H1 (cell line): ENCODE data around the gene FBXW5. TPM values are rescaled to one million over a fixed set of nuclear protein-coding genes. Genes with fewer than 3 reads are reported as not detected.

Experiments
- CTCF ChIA-PET: fragments of 300-600 bp; sonication (Branson Sonifier 250); formaldehyde crosslinking; loops from one replicate; lab custom pipeline; 2021; ENCODE audit not compliant: partially characterized antibody; lab: Charles Lee
- POLR2A ChIA-PET: fragments of 300-600 bp; sonication (Branson Sonifier 250); formaldehyde crosslinking; loops from one replicate; lab custom pipeline; 2021; ENCODE audit warnings: inconsistent platforms; ENCODE audit not compliant: partially characterized antibody; lab: Charles Lee
- DNase-seq, 2 experiments: peaks; one replicate each; pipeline versions ENCODE4 v3.0.0 to v3.0.0-alpha.2; 2010 to 2022; ENCODE audit warnings: low spot score in 2 of 2, low read depth in 1 of 2, mixed read lengths in 1 of 2
- FAIRE-seq: peaks from 2 replicates; lab custom pipeline; 2011; peaks lifted over from hg19 to GRCh38; lab: Jason Lieb, UNC
- H2AFZ ChIP-seq: 2 replicates; pipeline ENCODE4 v1.8.1; 2012; ENCODE audit warnings: low read length, inconsistent platforms
- H2AK5ac ChIP-seq: 2 replicates; pipeline ENCODE4 v1.6.1; 2013; ENCODE audit warnings: low read depth, low read length
- H2BK120ac ChIP-seq: replicated peaks from 2 replicates; pipeline ENCODE3; 2013; ENCODE audit warnings: low read depth, low read length, inconsistent platforms
- H2BK12ac ChIP-seq: 2 replicates; pipeline ENCODE4 v1.6.1; 2013; ENCODE audit warnings: low read depth, low read length
- H2BK15ac ChIP-seq: 2 replicates; pipeline ENCODE4 v1.6.1; 2013; ENCODE audit warnings: low read length
- H2BK20ac ChIP-seq: 2 replicates; pipeline ENCODE4 v1.6.1; 2013; ENCODE audit warnings: low read length
- H2BK5ac ChIP-seq: 2 replicates; pipeline ENCODE4 v1.6.1; 2013; ENCODE audit warnings: low read depth, low read length
- H3K14ac ChIP-seq: 2 replicates; pipeline ENCODE4 v1.6.1; 2013; ENCODE audit warnings: inconsistent platforms; ENCODE audit not compliant: insufficient read length
- H3K18ac ChIP-seq: 2 replicates; pipeline ENCODE4 v1.6.1; 2013; ENCODE audit warnings: low read length; ENCODE audit errors: extremely low read depth
- H3K23ac ChIP-seq: 2 replicates; pipeline ENCODE4 v1.6.1; 2013; ENCODE audit warnings: inconsistent platforms; ENCODE audit not compliant: insufficient read length
- H3K23me2 ChIP-seq: 2 replicates; pipeline ENCODE4 v1.6.1; 2013; ENCODE audit warnings: low read depth, low read length
- H3K27ac ChIP-seq: 2 replicates; pipeline ENCODE4 v1.6.1; 2011; ENCODE audit warnings: low read depth, low read length, inconsistent platforms
- H3K27me3 ChIP-seq, 4 experiments: replicated peaks in 1 of 4; 1 replicate in 1 of 4; 2 replicates in 3 of 4; pipeline versions ENCODE4 v1.6.1 to v1.8.1; 2011 to 2013; ENCODE audit warnings: low read length in 3 of 4, mild to moderate bottlenecking in 3 of 4, inconsistent platforms in 2 of 4, mixed read lengths in 2 of 4, moderate library complexity in 1 of 4; ENCODE audit not compliant: control insufficient read depth in 3 of 4, insufficient read depth in 3 of 4; ENCODE audit errors: extremely low read depth in 1 of 4
- H3K36me3 ChIP-seq, 4 experiments: 2 replicates each; pipeline versions ENCODE4 v1.6.1 to v1.8.1; 2011 to 2013; ENCODE audit warnings: mild to moderate bottlenecking in 4 of 4, low read length in 3 of 4, moderate library complexity in 2 of 4, control low read depth in 1 of 4, inconsistent platforms in 1 of 4; ENCODE audit not compliant: insufficient read depth in 4 of 4, control insufficient read depth in 2 of 4
- H3K4ac ChIP-seq: replicated peaks from 2 replicates; pipeline ENCODE3; 2013; ENCODE audit warnings: low read length, low read depth, mixed read lengths, inconsistent platforms; ENCODE audit not compliant: insufficient read length
- H3K4me1 ChIP-seq, 4 experiments: replicated peaks in 1 of 4; 1 replicate in 1 of 4; 2 replicates in 3 of 4; pipeline versions ENCODE4 v1.6.1 to v1.8.1; 2011 to 2013; ENCODE audit warnings: low read length in 3 of 4, inconsistent platforms in 2 of 4, mixed read lengths in 1 of 4; ENCODE audit not compliant: insufficient read depth in 4 of 4, control insufficient read depth in 3 of 4
- H3K4me2 ChIP-seq, 2 experiments: 2 replicates each; pipeline versions ENCODE4 v1.6.1 to v1.8.1; 2011 to 2013; ENCODE audit warnings: low read depth in 2 of 2, low read length in 2 of 2, control low read depth in 1 of 2, inconsistent platforms in 1 of 2, mild to moderate bottlenecking in 1 of 2; ENCODE audit not compliant: insufficient read depth in 1 of 2
- H3K4me3 ChIP-seq, 4 experiments: fragments of 200-600, 300-600 bp in 1 of 4; sonication (generic), shearing (Covaris generic), sonication (Bioruptor Twin) in 1 of 4; 2 replicates each; pipeline versions ENCODE4 v1.5.1 to v1.8.1; 2011 to 2016; ENCODE audit warnings: low read length in 4 of 4, low read depth in 3 of 4, control low read depth in 2 of 4, inconsistent platforms in 2 of 4, mild to moderate bottlenecking in 2 of 4, mixed read lengths in 1 of 4, moderate library complexity in 1 of 4; ENCODE audit not compliant: insufficient read depth in 2 of 4; ENCODE audit errors: extremely low read depth in 1 of 4
- H3K56ac ChIP-seq: replicated peaks from 2 replicates; pipeline ENCODE3; 2013; ENCODE audit warnings: low read depth, mild to moderate bottlenecking, mixed read lengths, low read length, inconsistent platforms; ENCODE audit not compliant: insufficient read length
- H3K79me1 ChIP-seq: 2 replicates; pipeline ENCODE4 v1.6.1; 2013; ENCODE audit warnings: low read depth, low read length, control low read depth
- H3K79me2 ChIP-seq, 2 experiments: 2 replicates each; pipeline versions ENCODE4 v1.6.1 to v1.8.1; 2012 to 2013; ENCODE audit warnings: low read length in 2 of 2, mild to moderate bottlenecking in 2 of 2, inconsistent platforms in 1 of 2; ENCODE audit not compliant: insufficient read depth in 2 of 2, control insufficient read depth in 1 of 2
- H3K9ac ChIP-seq, 4 experiments: replicated peaks in 1 of 4; 1 replicate in 1 of 4; 2 replicates in 3 of 4; pipeline versions ENCODE4 v1.6.1 to v1.8.1; 2011 to 2013; ENCODE audit warnings: low read depth in 3 of 4, low read length in 3 of 4, control low read depth in 2 of 4, mild to moderate bottlenecking in 2 of 4, moderate library complexity in 2 of 4, inconsistent platforms in 1 of 4; ENCODE audit errors: extremely low read depth in 1 of 4
- H3K9me3 ChIP-seq, 2 experiments: 2 replicates each; pipeline versions ENCODE4 v1.6.1 to v1.8.1; 2012 to 2013; ENCODE audit warnings: mild to moderate bottlenecking in 2 of 2, moderate library complexity in 2 of 2, control low read depth in 1 of 2, inconsistent platforms in 1 of 2, low read depth in 1 of 2, low read length in 1 of 2, mixed read lengths in 1 of 2; ENCODE audit not compliant: insufficient read depth in 2 of 2
- H4K20me1 ChIP-seq, 2 experiments: replicated peaks in 1 of 2; 2 replicates each; pipeline versions ENCODE3 to v1.8.1; 2011 to 2013; ENCODE audit warnings: inconsistent platforms in 2 of 2, low read length in 2 of 2, mild to moderate bottlenecking in 1 of 2; ENCODE audit not compliant: insufficient read depth in 2 of 2, control insufficient read depth in 1 of 2
- H4K5ac ChIP-seq: 2 replicates; pipeline ENCODE4 v1.6.1; 2013; ENCODE audit warnings: low read length, low read depth, mixed read lengths, inconsistent platforms; ENCODE audit not compliant: insufficient read length
- H4K8ac ChIP-seq: 2 replicates; pipeline ENCODE4 v1.8.0; 2013; ENCODE audit warnings: mild to moderate bottlenecking, moderate library complexity, low read length, inconsistent platforms; ENCODE audit not compliant: insufficient read depth; ENCODE audit errors: extremely low read depth
- H4K91ac ChIP-seq: replicated peaks from 2 replicates; pipeline ENCODE3; 2013; ENCODE audit warnings: low read length, mixed read lengths, inconsistent platforms; ENCODE audit not compliant: insufficient read length
- ASH2L ChIP-seq: fragments of 200-600, 300-600 bp; sonication (generic); IDR thresholded peaks from one replicate; pipeline ENCODE4 v1.7.1; 2017; ENCODE audit warnings: low read length
- BCL11A ChIP-seq, 2 experiments: IDR thresholded peaks; one replicate each; pipeline ENCODE4 v1.6.1; 2011; ENCODE audit warnings: low read depth in 2 of 2, low read length in 2 of 2, mild to moderate bottlenecking in 2 of 2
- EZH2 ChIP-seq: fragments of 200-600 bp; sonication (generic); IDR thresholded peaks from 2 replicates; pipeline ENCODE4 v1.7.1; 2012; ENCODE audit warnings: low read depth, mild to moderate bottlenecking, moderate library complexity, low read length, inconsistent platforms; ENCODE audit not compliant: severe bottlenecking
- GTF2F1 ChIP-seq: IDR thresholded peaks from 2 replicates; pipeline ENCODE4 v1.6.1; 2012; ENCODE audit warnings: low read depth, low read length, improper control_type of control experiment, borderline replicate concordance
- WGBS, 2 experiments: shearing (Covaris generic) in 1 of 2; methylation state at CpG; one replicate each; pipeline versions ENCODE4 v1.1.6 to v1.1.7; 2013 to 2015; ENCODE audit warnings: low lambda C conversion rate in 2 of 2, mixed read lengths in 2 of 2, inconsistent platforms in 1 of 2, low coverage in 1 of 2, missing lambda C conversion rate in 1 of 2; ENCODE audit not compliant: insufficient replicate concordance in 2 of 2, insufficient coverage in 1 of 2, insufficient read length in 1 of 2; ENCODE audit errors: extremely low coverage in 1 of 2, missing lambda C conversion rate in 1 of 2; 5-methylcytosine and 5-hydroxymethylcytosine counted together
- polyA plus RNA-seq, 7 experiments: library from polyadenylated mRNA; depleted of rRNA in 3 of 7; stranded (reverse) in 5 of 7; unstranded in 2 of 7; fragments of >200 nt in 5 of 7; fragments of 200-250 nt in 2 of 7; gene quantifications; 1 replicate in 5 of 7; 2 replicates in 1 of 7; 4 replicates in 1 of 7; pipeline versions ENCODE4 v1.2.1 to v1.2.3, GENCODE V29; 2011 to 2013; ENCODE audit warnings: missing spikeins in 2 of 7, mixed read lengths in 2 of 7
- total RNA-seq: library from RNA; stranded (reverse); fragmentation: NEBNext Ultra II Directional; extraction: Animal tissue kit (Norgen Biotek cat#: 25700); gene quantifications from 2 replicates; pipeline ENCODE4 v1.2.1, GENCODE V29; 2021

FBXW5 gene
- total and polyA plus RNA-seq, 2 of the 8 experiments (the other 6 are each of a cell fraction or from before 2014, with no cell fraction given): 49.0 to 71.0 TPM

- no peak overlapping the region; the same call in 1 of the 2 replicates for H2BK5ac ChIP-seq
- H3K18ac ChIP-seq: no peak overlapping the region
- no peak overlapping the region for H2BK15ac ChIP-seq
- FAIRE-seq (no peak), DNase-seq (no peak)
- H2AK5ac ChIP-seq: no peak overlapping the region
- TF ChIP-seq EZH2 (no peak), ASH2L (no peak), BCL11A (IDR thresholded peaks at IDR 0.05; ENCODE audit: low read depth in 2 of 2, low read length in 2 of 2) (no peak), GTF2F1 (no peak)
- peaks cover 10% of the 10 kb centered on the region for H3K79me1 ChIP-seq
- H3K27me3 ChIP-seq: no peaks in the 10 kb centered on the region
- no peak overlapping the region for H4K8ac ChIP-seq
- no peak overlapping the region for H2BK20ac ChIP-seq
- peaks cover 8 to 19% of the 10 kb centered on the region in 2 experiments for H4K20me1 ChIP-seq
- H3K36me3 ChIP-seq: peaks cover 6 to 20% (median 12%) of the 10 kb centered on the region in 4 experiments; a peak in 6 of 8 replicates
- no peak overlapping the region for H4K5ac ChIP-seq
- no peak overlapping the region for H3K4me3 ChIP-seq
- ChIA-PET CTCF (interaction anchor here (0.8 to 1.0 kb wide), 2 partner anchors 46 to 89 kb away, joined by 3 read pairs; partner anchors contain the start of gene RABL6), POLR2A (interaction anchor here (0.9 kb wide), 1 partner anchor 11 kb away, joined by 3 read pairs; no protein-coding TSS in a partner anchor)
- no peak overlapping the region for H3K27ac ChIP-seq
- no peak overlapping the region for H2BK12ac ChIP-seq
- H3K9ac ChIP-seq: peak overlapping the region in 1 of 4 experiments; percentile 6; a peak in 1 of 7 replicates
- H3K4me2 ChIP-seq: no peak overlapping the region
- H4K91ac ChIP-seq: no peak overlapping the region
- no peaks in the 10 kb centered on the region for H3K9me3 ChIP-seq
- WGBS, 2 experiments: 93% methylated on average over 10 of the region's 11 CpGs; no CpG with 5 or more reads in 1 of the 2 experiments
- H3K4me1 ChIP-seq: no peaks in the 10 kb centered on the region
- H3K56ac ChIP-seq: no peak overlapping the region
- H2AFZ ChIP-seq: no peak overlapping the region
- peaks cover 0 to 56% of the 10 kb centered on the region in 2 experiments; a peak in 3 of 4 replicates for H3K79me2 ChIP-seq
- H3K4ac ChIP-seq: no peak overlapping the region
- H3K14ac ChIP-seq: no peak overlapping the region
- no peaks in the 10 kb centered on the region for H3K23me2 ChIP-seq
- H3K23ac ChIP-seq: no peak overlapping the region
- H2BK120ac ChIP-seq: no peak overlapping the region
Measured at GRCh38 chr9:136896027-136896426, 48.5 kb downstream of the FBXW5 start.
